GM12891 (cell line): Measurements from ENCODE around the gene RPS16.

Source experiments
- POLR2AphosphoS5 ChIP-seq: IDR thresholded peaks from 2 replicates; pipeline ENCODE4 v1.6.1; 2011; ENCODE audit warnings: low read depth, low read length, control low read depth
- POU2F2 ChIP-seq: IDR thresholded peaks from 2 replicates; pipeline ENCODE4 v1.6.1; 2011; ENCODE audit warnings: low read depth, mild to moderate bottlenecking, control low read depth, low read length, moderate library complexity
- TAF1 ChIP-seq: IDR thresholded peaks from 2 replicates; pipeline ENCODE4 v1.6.1; 2011; ENCODE audit warnings: low read depth, low read length, control low read depth

GRCh38 chr19:39416152-39417120, 19.3 kb downstream of the RPS16 start:
- TF ChIP-seq TAF1 (no peak), POLR2AphosphoS5 (no peak), POU2F2 (no peak)
